Measurements from ENCODE around the gene NAALADL2.

Gene NAALADL2

DNA sequence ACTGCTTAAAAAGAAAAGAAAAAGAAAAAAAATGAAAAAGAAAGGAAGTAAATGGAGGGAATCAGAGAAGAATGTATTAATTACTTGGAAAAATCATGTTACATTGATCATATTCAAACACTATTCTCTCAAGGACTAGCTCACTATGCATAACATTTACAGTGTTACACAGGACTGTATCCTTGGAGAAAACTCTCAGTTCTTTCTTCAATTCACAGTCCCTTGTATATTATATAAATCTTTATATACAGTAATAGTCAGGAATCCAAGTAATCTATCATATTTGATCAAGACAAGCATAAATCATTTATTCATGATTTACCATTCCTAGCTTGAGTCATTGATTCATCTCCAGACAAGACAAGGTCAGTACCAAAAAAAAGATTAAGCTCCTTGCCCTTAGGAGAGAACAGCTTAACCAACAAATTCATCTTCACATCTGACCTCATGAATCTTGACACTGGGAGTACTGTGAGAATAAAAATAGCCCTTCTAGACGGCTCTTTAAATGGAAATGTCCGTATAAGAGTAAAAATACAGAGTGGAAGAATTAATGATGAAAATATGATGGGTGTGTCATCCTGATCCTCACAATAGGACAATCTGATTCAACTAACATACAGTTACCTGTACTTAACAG is 980.4 kb downstream of the NAALADL2 start:
- Histone ChIP-seq H3K9me3 (ENCODE audit: control insufficient read depth, insufficient read depth, low read length) (no peaks in the 10 kb centered on the region), H3K4me1 (ENCODE audit: control insufficient read depth, insufficient read depth, low read length) (peaks cover 15% of the 10 kb centered on the region), H3K4me3 (ENCODE audit: low read depth, low read length) (no peak overlapping the region), H3K27me3 (ENCODE audit: control insufficient read depth, insufficient read depth, low read length) (no peaks in the 10 kb centered on the region), H3K36me3 (ENCODE audit: control insufficient read depth, insufficient read depth, low read length) (no peaks in the 10 kb centered on the region), H3K9ac (ENCODE audit: low read depth, low read length) (no peak overlapping the region)

DNA sequence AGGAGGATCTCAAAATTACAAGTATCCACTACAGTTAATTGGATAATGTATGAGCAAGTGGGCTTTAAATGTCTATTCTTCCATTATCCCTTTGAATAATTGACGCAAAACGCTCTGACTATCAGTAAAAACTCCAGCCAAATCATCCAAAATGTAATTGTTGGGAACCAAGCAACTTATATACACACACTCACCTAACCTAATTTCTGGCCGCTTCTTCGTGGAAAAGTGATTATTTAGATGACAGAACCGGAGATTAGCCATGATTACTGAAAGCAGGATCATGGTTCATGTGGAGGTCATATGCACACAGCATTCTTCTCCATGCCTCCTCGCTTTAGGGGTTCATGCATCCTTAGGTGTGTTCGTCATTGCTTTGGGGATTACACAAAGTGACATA is 992.4 kb downstream of the NAALADL2 start:
- Histone ChIP-seq H3K27me3 (ENCODE audit: control insufficient read depth, insufficient read depth, low read length) (no peaks in the 10 kb centered on the region), H3K4me1 (ENCODE audit: control insufficient read depth, insufficient read depth, low read length) (no peaks in the 10 kb centered on the region), H3K9me3 (ENCODE audit: control insufficient read depth, insufficient read depth, low read length) (no peaks in the 10 kb centered on the region), H3K9ac (ENCODE audit: low read depth, low read length) (no peak overlapping the region), H3K36me3 (ENCODE audit: control insufficient read depth, insufficient read depth, low read length) (no peaks in the 10 kb centered on the region), H3K4me3 (ENCODE audit: low read depth, low read length) (no peak overlapping the region)

DNA sequence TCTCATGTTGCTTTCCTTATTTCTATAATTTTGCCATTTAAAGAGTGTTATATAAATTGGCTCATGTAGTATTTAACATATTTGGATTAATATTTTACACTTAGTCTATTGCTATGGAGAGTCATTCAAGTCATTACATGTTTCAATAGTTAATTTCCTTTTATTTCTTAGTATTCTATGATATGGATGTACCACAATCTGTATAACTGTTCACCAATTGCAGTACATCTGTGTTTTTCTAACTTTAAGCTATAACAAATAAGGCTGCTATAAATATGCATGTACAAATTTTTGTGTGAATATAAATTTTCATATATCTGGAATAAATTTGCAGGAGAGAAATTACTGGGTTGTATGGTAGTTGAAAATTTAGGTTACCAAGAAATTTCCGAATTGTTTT is 993.4 kb downstream of the NAALADL2 start:
- no peak overlapping the region for H3K9ac ChIP-seq (ENCODE audit: low read depth, low read length)
- no peaks in the 10 kb centered on the region for H3K36me3 ChIP-seq (ENCODE audit: control insufficient read depth, insufficient read depth, low read length)
- no peaks in the 10 kb centered on the region for H3K9me3 ChIP-seq (ENCODE audit: control insufficient read depth, insufficient read depth, low read length)
- H3K27me3 ChIP-seq (ENCODE audit: control insufficient read depth, insufficient read depth, low read length), result no peaks in the 10 kb centered on the region
- no peaks in the 10 kb centered on the region for H3K4me1 ChIP-seq (ENCODE audit: control insufficient read depth, insufficient read depth, low read length)
- no peak overlapping the region for H3K4me3 ChIP-seq (ENCODE audit: low read depth, low read length)

DNA sequence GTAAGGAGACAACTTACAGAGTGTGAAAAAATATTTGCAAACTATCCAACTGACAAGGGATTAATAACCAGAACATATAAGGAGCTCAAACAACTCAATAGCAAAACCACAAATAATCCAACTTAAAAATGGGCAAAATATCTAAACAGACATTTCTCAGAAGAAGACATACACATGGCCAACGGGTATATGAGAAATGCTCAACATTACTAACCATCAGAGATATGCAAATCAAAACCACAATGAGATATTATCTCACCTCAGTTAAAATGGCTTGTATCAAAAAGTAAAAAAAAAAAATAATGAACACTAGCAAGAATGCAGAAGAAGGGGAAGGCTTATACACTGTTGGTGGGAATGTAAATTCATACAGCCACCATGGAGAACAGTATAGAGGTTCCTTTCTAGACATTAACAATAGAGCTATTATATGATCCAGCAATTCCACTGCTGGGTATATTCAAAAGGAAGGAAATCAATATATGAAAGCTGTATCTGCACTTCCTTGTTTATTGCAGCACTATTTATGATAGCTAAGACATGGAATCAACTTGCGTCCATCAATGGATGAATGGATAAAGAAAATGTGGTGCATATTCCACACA is 998.6 kb downstream of the NAALADL2 start:
- Histone ChIP-seq H3K36me3 (ENCODE audit: control insufficient read depth, insufficient read depth, low read length) (no peaks in the 10 kb centered on the region), H3K4me3 (ENCODE audit: low read depth, low read length) (no peak overlapping the region), H3K27me3 (ENCODE audit: control insufficient read depth, insufficient read depth, low read length) (no peaks in the 10 kb centered on the region), H3K9ac (ENCODE audit: low read depth, low read length) (no peak overlapping the region), H3K9me3 (ENCODE audit: control insufficient read depth, insufficient read depth, low read length) (no peaks in the 10 kb centered on the region), H3K4me1 (ENCODE audit: control insufficient read depth, insufficient read depth, low read length) (no peaks in the 10 kb centered on the region)

Measured in iPS-15b (cell line).